Right lobe of liver (tissue), 4 donors: ENCODE data around the gene ALDH1B1.

Experiments used
- CTCF ChIP-seq, 4 donors: fragments of 200-600 bp in 3 of 4; fragments of 450-650 bp in 1 of 4; IDR thresholded peaks; one replicate each; pipeline versions ENCODE4 v1.5.1 to v1.8.0; 2016 to 2022; ENCODE audit warnings: antibody characterized with exemption in 4 of 4, mild to moderate bottlenecking in 2 of 4
- POLR2A ChIP-seq: fragments of 450-650 bp; IDR thresholded peaks from one replicate; pipeline ENCODE4 v1.6.1; 2017; ENCODE audit warnings: antibody characterized with exemption, mild to moderate bottlenecking
- donor health status: DM: no; HTN: no; CAD: no.
- donor health status: DM: no; HTN: no; CAD: no.
- donor health status: DM: no; HTN: yes; CAD: no.

GRCh38 chr9:38436708-38437107, 44.2 kb downstream of the ALDH1B1 start:
- no peak for TF ChIP-seq CTCF (IDR thresholded peaks at IDR 0.05)
- no peak for TF ChIP-seq POLR2A
